HG02588 (cell line): ENCODE measurements around the gene DPEP2NB.
"Not testable (repeated sequence)": the region's sequence is repeated elsewhere in the genome, so short reads cannot be mapped to it uniquely, and the experiment has no call there.

ENCODE experiments used
- ATAC-seq: cut with Tn5 transposase; IDR thresholded peaks from one replicate; pipeline ENCODE4 v1.9.1; 2021; ENCODE audit warnings: mild to moderate bottlenecking, moderate library complexity; ENCODE audit not compliant: unreplicated experiment

The DPEP2NB gene

DNA sequence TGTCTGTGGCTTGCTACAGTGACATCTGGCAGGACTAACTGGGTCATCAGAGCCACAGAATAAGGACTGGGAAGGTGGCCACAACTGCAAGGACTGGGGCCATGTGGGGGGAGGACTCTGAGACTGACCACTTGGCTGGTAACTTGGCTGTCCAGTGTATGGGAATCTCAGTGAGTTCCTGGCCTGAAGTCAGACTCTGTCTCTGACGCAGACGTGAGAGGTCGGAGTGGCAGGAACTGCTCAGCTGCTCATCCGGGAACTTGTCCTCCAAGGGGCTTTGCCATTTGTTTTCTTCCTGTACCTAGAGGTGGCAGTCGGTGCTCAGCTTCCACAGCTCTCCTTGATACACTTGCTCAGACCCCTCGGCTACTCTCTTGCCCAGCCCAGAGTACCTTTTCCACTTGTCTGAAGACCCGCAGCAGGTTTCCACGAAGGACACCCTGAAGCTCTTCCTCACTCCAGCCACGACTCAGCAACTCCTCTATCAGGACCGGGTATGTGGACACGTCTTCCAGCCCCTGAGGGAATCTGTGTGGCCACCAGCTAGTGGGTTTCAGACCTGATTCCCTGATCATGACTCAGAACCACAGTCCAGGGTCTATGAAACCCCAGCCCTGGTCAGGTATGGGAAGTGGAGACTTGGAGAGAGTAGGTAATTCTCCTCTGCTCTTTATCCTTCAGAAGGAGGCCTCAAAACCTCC is 28.1 kb downstream of the DPEP2NB start:
- ATAC-seq, result no peak

DNA sequence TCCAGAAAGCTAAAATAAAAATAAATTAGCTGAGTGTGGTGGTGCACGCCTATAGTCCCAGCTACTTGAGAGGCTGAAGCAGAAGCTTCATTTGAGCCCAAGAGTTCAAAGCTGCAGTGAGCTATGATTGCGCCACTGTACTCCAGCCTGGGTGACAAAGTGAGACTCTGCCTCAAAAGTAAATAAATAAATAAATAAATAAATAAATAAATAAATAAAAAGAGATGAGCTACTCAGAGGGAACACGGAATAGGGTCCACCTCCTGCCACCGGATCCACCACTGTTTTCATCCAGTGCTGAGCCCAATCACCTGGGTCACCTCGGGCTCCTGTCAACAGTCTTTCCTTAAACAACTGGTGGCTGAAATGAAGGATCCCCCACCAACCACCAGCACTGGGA is 28.8 kb downstream of the DPEP2NB start:
- no peak for ATAC-seq

- no peak for ATAC-seq
These were observed 33.6 kb downstream of the DPEP2NB start for GRCh38 chr16:67982011-67982696.

GRCh38 chr16:67979955-67980678 is 35.6 kb downstream of the DPEP2NB start, which contains the start of gene DPEP3:
TSS of gene DPEP3 (minus strand) at chr16:67980499. CDS start at chr16:67980380, 119 bp downstream.
- ATAC-seq, result no peak

DNA sequence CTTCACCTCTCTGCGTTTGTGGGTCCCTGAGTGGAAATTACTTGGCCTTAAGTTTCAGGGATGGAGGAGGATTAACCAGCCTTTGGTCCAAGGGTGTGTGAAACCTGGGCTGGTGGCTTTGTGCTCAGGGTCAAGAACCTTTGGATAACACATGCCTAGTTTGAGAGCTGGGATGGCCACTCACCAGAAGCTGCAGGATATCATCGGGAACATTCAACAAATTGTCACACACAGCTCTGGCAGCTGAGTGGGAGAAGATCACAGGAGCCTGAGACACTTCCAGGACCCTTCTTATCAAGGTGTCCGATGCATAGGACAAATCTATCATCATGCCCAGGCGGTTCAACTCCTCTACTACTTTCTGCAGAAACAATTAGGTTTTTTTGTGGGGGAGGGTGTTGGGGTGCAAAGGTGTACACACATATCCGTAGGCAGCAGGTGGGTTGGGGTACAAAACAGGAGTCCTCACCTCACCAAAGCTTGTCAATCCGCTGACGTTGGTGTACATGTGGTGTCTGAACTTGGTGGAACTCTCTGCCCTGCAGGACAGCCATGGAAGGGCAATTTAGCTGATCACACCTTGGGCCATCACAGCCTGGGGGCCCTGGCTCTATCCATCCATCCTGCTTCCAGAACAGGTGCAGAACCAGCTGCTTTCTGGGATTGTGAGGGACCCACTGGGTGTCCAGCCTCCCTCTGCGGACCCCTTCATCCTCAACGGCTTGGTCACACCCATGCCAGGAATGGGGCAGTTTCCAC is 38.1 kb downstream of the DPEP2NB start:
- ATAC-seq, result no peak

DNA sequence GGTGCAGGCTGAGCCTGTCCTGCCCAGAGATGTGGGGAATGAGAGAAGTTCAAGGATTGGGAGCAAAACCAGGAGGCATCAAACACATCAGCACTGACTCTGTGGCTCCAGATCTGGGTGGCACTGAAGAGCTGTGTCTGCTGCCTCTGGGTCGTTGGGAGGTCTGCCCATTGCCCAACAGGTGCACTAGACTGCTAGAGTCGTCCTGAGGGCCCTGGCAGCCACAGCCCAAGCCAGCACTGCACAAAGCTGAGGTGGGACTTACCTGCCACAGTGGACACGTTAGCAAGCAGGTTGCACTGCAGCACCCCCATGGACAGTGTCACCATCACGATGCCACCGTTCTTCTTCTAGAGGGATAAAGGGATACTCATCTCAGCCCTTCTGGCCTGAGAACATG is 38.7 kb downstream of the DPEP2NB start:
- ATAC-seq, result no peak

GRCh38 chr16:67976205-67976604 is 39.5 kb downstream of the DPEP2NB start:
- ATAC-seq, result no peak

GRCh38 chr16:67975321-67976105 is 40.2 kb downstream of the DPEP2NB start:
- ATAC-seq, result no peak

- not testable (repeated sequence) for ATAC-seq
These were observed 43.4 kb downstream of the DPEP2NB start for GRCh38 chr16:67972285-67972684.

GRCh38 chr16:67971111-67971510 is 44.6 kb downstream of the DPEP2NB start:
- no peak for ATAC-seq

GRCh38 chr16:67969254-67970039 is 46.3 kb downstream of the DPEP2NB start:
- no peak for ATAC-seq

GRCh38 chr16:67968400-67969253 is 47.1 kb downstream of the DPEP2NB start, which contains the start of gene SLC12A4:
TSS of gene SLC12A4 (minus strand) at chr16:67968637. CDS start at chr16:67968553, 84 bp downstream.
- ATAC-seq, result peak; percentile 79

- ATAC-seq, result peak; percentile 23
These were observed 47.7 kb downstream of the DPEP2NB start for GRCh38 chr16:67967958-67968399.

DNA sequence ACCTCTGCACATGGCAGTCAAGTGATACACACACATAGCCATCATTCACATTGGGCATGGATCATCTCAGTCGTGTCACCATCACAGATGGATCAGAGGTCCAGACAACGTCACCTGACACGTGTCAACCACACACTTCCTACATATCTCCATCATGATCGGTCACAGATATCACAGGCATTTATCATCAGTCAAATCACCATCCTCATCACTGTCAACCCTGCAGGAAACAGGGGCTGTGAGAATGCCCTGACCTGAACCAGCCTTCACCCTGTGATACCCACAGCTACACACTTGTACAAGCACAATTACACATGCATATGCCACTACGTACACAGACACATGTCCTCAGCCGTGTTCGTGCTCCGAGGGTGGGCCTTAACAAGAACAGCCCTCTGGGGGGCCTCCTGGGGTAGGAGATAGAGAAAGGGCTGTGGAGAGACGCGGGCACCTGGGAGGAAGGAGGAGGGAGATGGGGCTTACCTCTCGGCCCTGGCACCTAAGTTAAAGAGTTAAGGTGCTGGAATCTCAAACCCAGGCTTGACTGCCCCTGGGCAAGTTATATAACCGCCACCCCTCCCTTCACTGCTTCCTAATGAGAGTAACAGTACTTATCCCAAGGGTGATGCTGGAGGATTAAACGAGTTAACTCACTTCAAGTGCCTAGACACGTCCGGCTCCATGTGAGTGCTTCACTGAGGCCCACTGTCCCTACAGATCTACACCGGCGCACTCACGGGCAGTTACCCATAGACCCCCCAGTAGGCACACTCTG is 48.3 kb downstream of the DPEP2NB start:
- ATAC-seq, result no peak

DNA sequence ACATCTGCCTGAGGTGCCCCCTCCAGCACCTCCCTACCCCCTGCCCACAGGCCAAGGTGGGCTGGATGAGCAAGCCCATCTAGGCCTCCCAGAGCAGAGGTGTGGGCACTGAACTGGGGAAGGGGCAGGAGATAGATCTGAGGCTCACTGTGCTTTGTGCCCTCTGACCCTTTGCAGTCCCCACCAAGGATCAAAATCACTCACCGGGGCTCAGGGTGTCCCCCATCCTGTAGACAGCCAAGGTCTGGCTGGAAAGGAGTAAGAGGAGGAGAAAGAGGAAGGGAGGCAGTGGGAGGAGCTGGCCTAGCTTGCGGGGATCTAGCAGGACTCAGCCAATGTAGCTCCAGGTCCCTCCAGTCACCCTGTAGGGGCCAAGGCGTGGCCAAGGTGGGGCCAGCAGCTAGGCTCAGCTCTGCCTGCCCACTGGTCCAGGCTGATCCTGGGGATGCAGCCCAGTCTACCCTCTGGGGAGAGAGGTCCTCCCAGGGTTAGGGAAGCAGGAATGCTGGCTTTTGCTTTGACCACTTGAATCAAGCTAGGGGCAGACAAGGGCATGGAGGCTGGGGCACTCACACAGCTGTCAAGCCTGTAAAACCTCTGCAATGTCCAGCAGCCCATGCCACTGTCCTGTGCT is 49.0 kb downstream of the DPEP2NB start:
- no peak for ATAC-seq

DNA sequence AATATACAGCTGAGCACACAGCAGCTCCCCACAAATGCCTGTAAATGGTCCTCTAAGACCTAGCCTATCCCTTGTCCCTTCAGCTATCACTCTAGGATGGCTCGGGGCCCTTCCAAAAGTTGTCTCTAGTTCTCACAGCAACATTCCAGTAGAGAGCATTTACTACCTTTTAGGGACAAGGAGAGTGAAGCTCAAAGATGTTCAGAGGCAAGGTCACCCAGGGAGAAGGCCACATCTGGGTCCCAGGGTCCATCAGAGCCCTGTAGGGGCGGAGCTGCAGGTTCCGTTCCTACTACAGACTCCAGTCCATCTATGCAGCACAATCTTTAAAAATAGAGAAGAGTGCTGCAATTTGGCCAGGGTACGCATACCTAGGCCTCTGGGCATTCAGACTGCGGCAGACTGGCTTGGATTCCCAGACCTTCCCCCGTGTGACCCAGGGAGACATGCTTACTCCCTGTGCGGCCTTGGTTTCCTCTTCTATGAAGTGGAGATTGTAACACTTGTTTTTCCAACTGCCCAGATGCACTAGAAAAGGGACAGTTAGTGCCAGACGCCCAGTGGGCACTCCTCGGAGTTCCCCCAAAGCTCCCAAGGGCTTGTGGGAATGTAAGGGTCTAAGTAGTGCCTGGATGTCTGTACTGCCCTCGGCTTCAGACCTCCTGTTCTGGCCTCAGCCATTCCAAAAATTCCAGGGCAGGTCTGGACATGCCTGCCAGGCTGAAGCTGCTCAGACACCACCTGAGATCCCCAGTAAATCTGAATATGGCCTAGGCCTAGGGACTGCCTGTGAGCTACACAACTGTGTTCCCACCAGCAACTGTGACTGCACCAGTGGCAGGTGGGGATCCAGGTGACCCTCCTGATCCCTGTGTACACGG is 49.8 kb downstream of the DPEP2NB start:
- ATAC-seq, result no peak
